IPS-20b (cell line): Measurements from ENCODE around the gene PARD3B.

Experiments used
- H3K27ac ChIP-seq: one replicate; pipeline ENCODE4 v1.5.1; 2013; ENCODE audit warnings: low read length
- H3K27me3 ChIP-seq: 2 replicates; pipeline ENCODE4 v1.6.1; 2013; ENCODE audit warnings: mild to moderate bottlenecking, low read length, inconsistent platforms; ENCODE audit not compliant: insufficient read depth
- H3K36me3 ChIP-seq: 2 replicates; pipeline ENCODE4 v1.6.1; 2013; ENCODE audit warnings: low read depth, mild to moderate bottlenecking, inconsistent platforms, low read length, moderate library complexity; ENCODE audit not compliant: insufficient read depth
- H3K4me1 ChIP-seq: 2 replicates; pipeline ENCODE4 v1.6.1; 2013; ENCODE audit warnings: mild to moderate bottlenecking, control low read depth, inconsistent platforms, low read length, moderate library complexity; ENCODE audit not compliant: insufficient read depth
- H3K4me3 ChIP-seq: 2 replicates; pipeline ENCODE4 v1.5.1; 2013; ENCODE audit warnings: mild to moderate bottlenecking, low read length, inconsistent platforms
- H3K9ac ChIP-seq: 2 replicates; pipeline ENCODE4 v1.6.1; 2013; ENCODE audit warnings: low read depth, mild to moderate bottlenecking, inconsistent platforms, low read length, moderate library complexity
- H3K9me3 ChIP-seq: 2 replicates; pipeline ENCODE4 v1.6.1; 2013; ENCODE audit warnings: mild to moderate bottlenecking, low read depth, low read length, inconsistent platforms; ENCODE audit not compliant: insufficient read depth

Gene PARD3B

DNA sequence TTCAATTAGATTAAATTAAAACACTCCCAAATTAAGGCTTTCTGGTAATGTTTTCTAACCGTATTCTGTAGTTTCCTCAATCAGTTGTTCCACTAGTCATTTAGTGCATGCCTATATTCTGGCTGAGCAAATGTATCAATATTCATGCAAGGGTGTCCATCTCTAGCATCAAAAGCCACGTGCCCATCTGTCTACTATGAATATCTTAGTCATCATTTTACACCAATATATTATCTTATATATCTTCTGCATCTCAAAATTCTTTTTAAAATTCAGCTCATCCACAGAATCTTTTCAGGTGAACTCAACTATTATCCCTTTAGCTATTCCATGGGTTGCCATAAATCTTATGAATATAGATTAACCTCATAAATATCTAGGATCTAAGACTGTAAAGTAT lies 488.2 kb downstream of the PARD3B start:
- Histone ChIP-seq H3K4me3 (no peak overlapping the region), H3K4me1 (no peaks in the 10 kb centered on the region), H3K36me3 (no peaks in the 10 kb centered on the region), H3K27me3 (no peaks in the 10 kb centered on the region), H3K9me3 (no peaks in the 10 kb centered on the region), H3K9ac (no peak overlapping the region), H3K27ac (no peak overlapping the region)

DNA sequence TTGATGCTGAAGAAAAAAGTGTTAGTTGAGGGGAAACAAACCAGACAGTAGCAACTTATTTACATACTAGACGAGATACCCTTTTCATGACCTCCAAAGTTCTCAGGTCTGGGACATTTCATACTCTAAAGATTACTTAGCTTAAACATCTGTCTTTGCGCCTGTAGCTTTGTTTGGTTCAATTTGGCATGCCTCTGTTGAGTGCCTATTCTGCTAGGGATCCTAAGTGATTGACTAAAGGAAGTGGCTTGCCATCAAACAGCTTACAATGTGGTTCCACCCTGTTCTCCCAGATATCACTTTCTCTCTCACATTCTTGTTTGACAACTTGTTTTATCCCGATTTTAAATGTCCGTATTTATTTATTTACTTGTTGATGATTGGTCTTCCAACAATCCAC lies 488.8 kb downstream of the PARD3B start:
- Histone ChIP-seq H3K27me3 (no peaks in the 10 kb centered on the region), H3K4me1 (no peaks in the 10 kb centered on the region), H3K4me3 (no peak overlapping the region), H3K27ac (no peak overlapping the region), H3K36me3 (no peaks in the 10 kb centered on the region), H3K9ac (no peak overlapping the region), H3K9me3 (no peaks in the 10 kb centered on the region)

DNA sequence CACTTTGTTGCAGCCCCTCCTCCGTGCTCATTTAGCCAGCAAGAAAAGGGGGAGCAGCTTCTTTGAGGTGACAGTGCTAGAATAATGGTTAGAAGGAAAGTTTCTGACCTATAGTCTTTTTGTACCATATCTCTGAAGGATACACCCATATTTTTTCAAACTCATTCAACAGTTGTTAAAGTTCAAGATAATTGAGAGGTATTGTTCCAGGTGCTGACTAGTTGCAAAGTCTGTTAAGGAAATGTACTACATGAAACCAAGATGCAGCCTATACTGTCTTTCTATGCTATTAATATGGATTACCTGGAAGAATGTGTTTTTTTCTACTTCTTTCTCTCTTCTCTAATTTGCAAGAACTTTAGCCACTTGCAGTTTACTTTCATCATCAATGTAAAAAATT lies 495.0 kb downstream of the PARD3B start:
- H3K27ac ChIP-seq, result no peak overlapping the region
- no peaks in the 10 kb centered on the region for H3K9me3 ChIP-seq
- H3K4me3 ChIP-seq, result no peak overlapping the region
- H3K9ac ChIP-seq, result no peak overlapping the region
- H3K36me3 ChIP-seq, result no peaks in the 10 kb centered on the region
- no peaks in the 10 kb centered on the region for H3K4me1 ChIP-seq
- H3K27me3 ChIP-seq, result no peaks in the 10 kb centered on the region

DNA sequence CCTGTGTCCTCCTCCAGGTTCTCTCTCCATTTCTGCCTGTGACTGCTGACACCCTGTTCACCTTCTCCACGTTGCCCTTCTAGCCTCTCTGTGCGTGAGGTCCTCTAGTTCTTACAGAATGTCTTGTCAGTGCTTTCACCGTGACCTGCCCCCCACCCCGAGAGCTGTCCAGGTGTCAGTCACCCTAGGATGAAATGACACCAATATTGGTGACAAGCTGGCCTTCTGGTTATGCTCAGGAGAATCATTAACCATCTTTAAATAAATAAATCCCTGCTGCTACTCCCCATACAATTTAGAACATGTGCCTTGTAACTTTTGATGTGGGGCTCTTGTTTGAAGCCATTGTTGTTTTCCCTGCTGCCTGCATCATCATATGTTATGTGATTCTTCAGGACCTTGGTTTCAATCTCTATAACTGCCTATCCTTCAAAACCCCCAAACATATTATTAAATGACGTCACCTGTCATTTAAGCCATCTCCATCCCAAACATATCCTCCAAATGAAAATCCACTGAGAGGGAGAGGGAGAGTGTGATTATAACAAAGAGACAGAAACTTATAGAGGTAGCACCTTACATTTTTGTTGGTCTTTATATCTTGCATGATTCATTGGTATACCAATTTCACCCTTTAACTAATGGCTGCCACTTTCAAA lies 496.3 kb downstream of the PARD3B start:
- Histone ChIP-seq H3K27me3 (no peaks in the 10 kb centered on the region), H3K36me3 (no peaks in the 10 kb centered on the region), H3K9me3 (no peaks in the 10 kb centered on the region), H3K4me3 (no peak overlapping the region), H3K4me1 (peaks cover 4% of the 10 kb centered on the region), H3K27ac (no peak overlapping the region), H3K9ac (no peak overlapping the region)

DNA sequence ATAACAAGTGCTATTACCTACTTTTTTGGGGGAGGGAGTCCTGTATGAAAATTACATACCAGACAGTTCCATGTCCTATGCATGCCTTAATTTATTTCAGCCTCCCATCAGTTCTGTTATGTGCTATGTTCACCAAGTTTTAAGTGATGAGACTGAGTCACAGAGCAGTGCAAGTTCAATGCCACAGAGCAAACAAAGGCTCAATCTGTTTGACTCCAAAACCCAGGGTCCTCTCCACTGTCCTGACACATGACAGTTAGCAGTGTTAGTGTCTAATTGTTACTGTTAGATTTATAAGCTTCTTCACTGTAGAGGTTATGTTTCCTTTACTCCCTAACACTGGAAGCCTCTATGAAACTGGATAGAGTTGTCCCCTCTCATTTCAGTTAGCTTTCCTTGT lies 498.0 kb downstream of the PARD3B start:
- Histone ChIP-seq H3K27ac (no peak overlapping the region), H3K27me3 (no peaks in the 10 kb centered on the region), H3K9ac (no peak overlapping the region), H3K9me3 (no peaks in the 10 kb centered on the region), H3K4me3 (no peak overlapping the region), H3K4me1 (peaks cover 20% of the 10 kb centered on the region), H3K36me3 (no peaks in the 10 kb centered on the region)

DNA sequence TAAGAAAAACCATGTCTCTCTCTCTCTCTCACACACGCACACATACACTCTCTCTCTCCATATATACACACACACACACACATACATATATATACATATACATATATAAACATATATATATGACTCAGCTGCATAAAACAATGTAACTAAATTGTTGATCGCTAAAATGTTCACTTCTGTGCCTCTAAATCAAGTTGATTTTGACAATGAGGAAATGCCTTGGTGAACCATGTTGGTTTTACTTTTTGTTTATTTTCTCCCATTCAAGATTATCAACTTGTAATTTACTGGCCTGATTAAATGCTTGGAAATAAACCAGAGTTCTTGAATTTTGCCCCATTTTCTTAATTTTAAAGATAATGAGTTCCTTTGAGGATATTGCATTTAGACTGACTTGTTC lies 500.4 kb downstream of the PARD3B start:
- no peaks in the 10 kb centered on the region for H3K27me3 ChIP-seq
- no peak overlapping the region for H3K9ac ChIP-seq
- no peak overlapping the region for H3K27ac ChIP-seq
- H3K36me3 ChIP-seq, result no peaks in the 10 kb centered on the region
- H3K4me3 ChIP-seq, result no peak overlapping the region
- no peaks in the 10 kb centered on the region for H3K9me3 ChIP-seq
- peaks cover 20% of the 10 kb centered on the region for H3K4me1 ChIP-seq

DNA sequence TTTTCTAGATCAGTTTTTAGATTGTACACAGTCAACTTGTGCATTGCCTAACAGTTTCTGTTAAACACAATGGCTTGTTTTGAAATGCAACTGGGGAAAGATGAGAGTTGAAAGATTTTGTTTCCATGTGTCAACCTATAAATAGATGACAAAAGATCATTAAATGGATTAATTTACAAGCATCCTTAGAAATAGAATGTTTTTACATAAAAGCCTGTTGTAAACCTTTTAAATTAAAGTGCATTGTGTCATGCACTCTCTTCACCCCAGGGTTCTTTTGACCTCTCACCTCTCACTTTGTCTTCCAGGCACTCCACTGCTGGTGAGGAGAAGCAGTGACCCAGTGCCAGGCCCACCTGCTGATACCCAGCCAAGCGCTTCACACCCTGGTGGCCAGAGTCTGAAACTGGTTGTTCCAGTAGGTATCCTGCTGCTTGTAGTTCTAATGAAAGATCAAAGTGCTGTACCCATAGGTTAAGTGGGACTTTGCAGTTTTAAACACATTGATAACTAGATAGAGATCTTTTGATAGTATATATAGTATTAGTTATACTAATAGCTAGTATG lies 502.1 kb downstream of the PARD3B start:
- Histone ChIP-seq H3K27me3 (no peaks in the 10 kb centered on the region), H3K27ac (no peak overlapping the region), H3K36me3 (no peaks in the 10 kb centered on the region), H3K9me3 (no peaks in the 10 kb centered on the region), H3K4me1 (peaks cover 20% of the 10 kb centered on the region), H3K9ac (no peak overlapping the region), H3K4me3 (peak overlapping the region; percentile 2; the same call in 1 of the 2 replicates)

DNA sequence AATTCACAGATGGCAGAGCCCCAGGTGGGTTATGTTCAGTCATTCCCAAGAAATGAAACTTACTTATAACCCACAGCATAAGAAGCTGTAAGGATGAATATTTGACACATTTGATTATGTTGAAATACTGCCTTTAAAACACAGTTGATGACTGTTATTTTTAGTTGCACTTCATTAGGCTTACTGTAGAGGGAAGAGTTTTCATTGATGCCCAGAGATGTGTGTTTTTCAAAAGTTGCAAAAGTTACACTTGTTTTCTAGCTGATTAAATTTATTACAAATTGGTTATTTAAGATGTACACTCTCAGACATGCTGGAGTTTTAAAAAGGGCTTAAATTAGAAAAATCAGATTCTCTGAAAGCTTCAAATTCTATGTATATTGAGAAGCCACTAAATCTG lies 506.1 kb downstream of the PARD3B start:
- H3K4me3 ChIP-seq, result no peak overlapping the region

DNA sequence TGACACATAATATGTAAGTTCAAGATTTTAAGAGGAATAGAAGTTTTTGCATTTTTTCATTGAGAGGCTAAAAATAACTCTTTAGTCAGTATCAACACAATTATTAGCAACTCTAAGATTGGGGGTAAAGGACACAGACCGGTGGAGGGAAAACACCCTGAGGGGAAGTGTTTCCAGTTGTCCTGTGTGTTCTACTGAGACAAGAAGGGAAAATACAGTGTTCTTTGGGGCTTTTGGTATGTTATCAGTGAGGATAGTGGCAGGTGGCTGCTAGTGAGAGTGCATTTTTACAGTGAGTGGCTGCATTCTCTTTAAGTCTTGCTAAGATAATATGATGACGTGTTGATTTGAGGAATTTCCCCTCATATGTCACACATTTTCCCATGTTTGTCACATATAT lies 507.5 kb downstream of the PARD3B start:
- no peak overlapping the region for H3K9ac ChIP-seq
- H3K27me3 ChIP-seq, result no peaks in the 10 kb centered on the region
- H3K4me3 ChIP-seq, result no peak overlapping the region
- H3K27ac ChIP-seq, result no peak overlapping the region
- no peaks in the 10 kb centered on the region for H3K36me3 ChIP-seq
- peaks cover 5% of the 10 kb centered on the region for H3K4me1 ChIP-seq
- H3K9me3 ChIP-seq, result no peaks in the 10 kb centered on the region

More for the DNA sequence above, 506.1 kb downstream of the PARD3B start:
- Histone ChIP-seq H3K27ac (no peak overlapping the region), H3K9me3 (no peaks in the 10 kb centered on the region), H3K4me1 (peaks cover 18% of the 10 kb centered on the region), H3K36me3 (no peaks in the 10 kb centered on the region), H3K9ac (no peak overlapping the region), H3K27me3 (no peaks in the 10 kb centered on the region)

DNA sequence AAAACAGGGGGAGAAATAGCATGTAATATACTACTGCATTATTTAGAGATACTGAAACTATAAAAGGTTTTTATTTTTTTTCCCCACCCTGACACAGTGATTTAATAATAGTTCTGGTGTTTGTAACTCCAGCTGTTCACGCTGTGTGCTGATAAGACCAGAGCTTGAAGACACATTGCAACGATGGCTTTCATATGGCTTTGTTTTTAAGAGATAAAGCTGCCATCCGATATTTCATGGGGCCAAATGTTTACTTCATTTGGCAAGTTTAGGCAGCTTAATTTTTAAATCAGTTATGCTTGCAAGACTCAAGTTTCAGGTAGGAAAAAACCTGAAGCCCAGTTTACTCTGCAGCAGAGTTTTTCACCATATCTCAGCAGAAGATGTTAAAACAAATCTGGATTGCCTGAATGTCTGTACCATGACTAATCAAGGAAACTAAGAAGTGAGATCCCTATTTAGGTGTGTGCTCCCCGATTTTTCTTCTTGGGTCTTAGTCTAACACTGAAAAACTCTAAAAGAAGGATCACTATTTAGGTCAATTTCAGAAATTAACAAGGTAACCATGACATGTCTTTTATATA lies 508.6 kb downstream of the PARD3B start:
- Histone ChIP-seq H3K4me1 (no peaks in the 10 kb centered on the region), H3K27me3 (no peaks in the 10 kb centered on the region), H3K4me3 (no peak overlapping the region), H3K36me3 (no peaks in the 10 kb centered on the region), H3K27ac (no peak overlapping the region), H3K9ac (no peak overlapping the region), H3K9me3 (no peaks in the 10 kb centered on the region; the same call in none of the 2 replicates)

DNA sequence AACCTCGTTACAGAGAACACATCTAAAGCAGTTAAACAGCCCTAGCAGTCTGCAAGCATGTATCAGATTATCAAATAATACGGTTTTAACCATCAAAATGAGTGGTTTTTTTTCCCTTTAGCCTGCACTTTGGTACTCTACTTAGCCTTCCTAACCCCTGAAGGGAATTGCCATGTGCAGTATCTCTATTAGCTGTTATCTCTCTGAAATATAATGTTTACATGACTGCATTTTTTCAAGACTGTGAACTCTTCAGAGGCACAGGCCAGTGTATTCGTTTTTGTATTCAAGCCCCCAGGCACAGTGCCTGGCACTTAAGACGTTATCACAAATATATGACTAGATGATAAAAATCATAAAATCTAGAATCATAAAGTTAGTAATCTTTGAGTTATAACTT lies 509.5 kb downstream of the PARD3B start:
- Histone ChIP-seq H3K4me1 (no peaks in the 10 kb centered on the region; the same call in 1 of the 2 replicates), H3K27me3 (no peaks in the 10 kb centered on the region), H3K4me3 (no peak overlapping the region), H3K27ac (no peak overlapping the region), H3K9me3 (no peaks in the 10 kb centered on the region; the same call in none of the 2 replicates), H3K9ac (no peak overlapping the region), H3K36me3 (no peaks in the 10 kb centered on the region)

DNA sequence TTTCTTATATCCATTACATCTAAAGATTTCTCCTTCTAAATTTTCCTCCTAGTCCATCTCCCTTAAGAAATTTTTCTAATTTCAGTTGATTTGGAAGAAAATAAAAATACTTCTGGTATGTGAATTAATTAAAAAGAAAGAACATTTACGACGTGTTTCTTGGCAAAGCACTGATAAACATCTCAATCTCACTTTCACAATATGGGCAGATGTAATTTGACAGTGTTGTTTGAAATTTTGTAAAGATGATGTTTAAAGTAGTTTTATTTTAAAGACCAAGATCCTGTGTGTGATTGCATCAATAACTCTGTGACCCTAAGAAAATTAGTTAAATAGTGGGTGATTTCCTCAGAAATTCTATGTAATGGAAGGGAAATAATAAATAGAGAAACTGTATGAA lies 510.0 kb downstream of the PARD3B start:
- no peaks in the 10 kb centered on the region; the same call in none of the 2 replicates for H3K4me1 ChIP-seq
- no peaks in the 10 kb centered on the region for H3K27me3 ChIP-seq
- no peak overlapping the region for H3K27ac ChIP-seq
- no peaks in the 10 kb centered on the region; the same call in none of the 2 replicates for H3K9me3 ChIP-seq
- H3K36me3 ChIP-seq, result no peaks in the 10 kb centered on the region
- no peak overlapping the region for H3K9ac ChIP-seq
- H3K4me3 ChIP-seq, result no peak overlapping the region
